Measurements from ENCODE around the gene SCARB1.

GRCh38 chr12:124819525-124819924, 44.1 kb downstream of the SCARB1 start:
- TF ChIP-seq PPARA (CRISPR knock-in tag; IDR thresholded peaks at IDR 0.05; ENCODE audit: borderline replicate concordance): no peak
- no peak for TF ChIP-seq CREB5 (CRISPR knock-in tag; IDR thresholded peaks at IDR 0.05; ENCODE audit: low read depth)
- no peak for TF ChIP-seq OSR1 (CRISPR knock-in tag; IDR thresholded peaks at IDR 0.05)
- no peak for TF ChIP-seq ZFP3 (CRISPR knock-in tag; IDR thresholded peaks at IDR 0.05)
- no peak for TF ChIP-seq PATZ1 (CRISPR knock-in tag; IDR thresholded peaks at IDR 0.05; ENCODE audit: borderline replicate concordance)
- TF ChIP-seq ARNTL (CRISPR knock-in tag; IDR thresholded peaks at IDR 0.05; ENCODE audit: borderline replicate concordance, low read depth): no peak
- TF ChIP-seq ZNF565 (CRISPR knock-in tag; conservative IDR thresholded peaks at IDR 0.05; ENCODE audit: low read depth): no peak
- TF ChIP-seq ISL1 (CRISPR knock-in tag; IDR thresholded peaks at IDR 0.05): no peak
- no peak for TF ChIP-seq CSRNP3 (CRISPR knock-in tag; IDR thresholded peaks at IDR 0.05)
- TF ChIP-seq CSDC2 (CRISPR knock-in tag; IDR thresholded peaks at IDR 0.05): no peak
- no peak for TF ChIP-seq ZFP30 (CRISPR knock-in tag; IDR thresholded peaks at IDR 0.05)
